ENCODE data around the gene TLX3.
"Not testable (repeated sequence)": the region's sequence is repeated elsewhere in the genome, so short reads cannot be mapped to it uniquely, and the experiment has no call there.

The TLX3 gene

GRCh38 chr5:171288066-171288465, 21.0 kb upstream of the TLX3 start:
- ATAC-seq (ENCODE audit: low read depth) (no peak), DNase-seq (ENCODE audit: low spot score in 2 of 2) (no peak)
- H3K27ac Mint-ChIP-seq, result no peak overlapping the region
- H3K4me1 Mint-ChIP-seq, result no peaks in the 10 kb centered on the region
- H3K4me3 Mint-ChIP-seq, result no peak overlapping the region
- no peaks in the 10 kb centered on the region for H3K9me3 Mint-ChIP-seq
- no peaks in the 10 kb centered on the region for H3K36me3 Mint-ChIP-seq
- peaks cover 11% of the 10 kb centered on the region for H3K27me3 Mint-ChIP-seq

DNA sequence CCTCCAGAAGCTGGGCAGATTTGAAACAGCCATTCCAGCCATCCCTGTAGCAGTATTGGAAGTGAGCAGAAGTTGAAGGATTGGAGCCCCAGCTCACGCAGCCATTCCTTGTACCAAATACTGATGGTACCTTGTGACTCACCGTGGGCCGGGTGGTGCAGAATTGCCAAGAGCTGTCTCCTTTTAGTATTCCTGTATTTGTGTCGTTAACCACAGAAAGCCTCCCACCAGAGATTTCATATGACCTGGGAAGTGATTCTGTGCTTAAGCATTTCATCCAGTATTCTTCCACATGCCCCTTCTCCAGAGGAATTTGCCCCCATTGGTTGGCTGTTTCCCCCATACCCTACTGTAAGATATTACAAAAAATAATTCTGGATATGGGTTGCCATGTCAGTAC, 17.7 kb upstream of the TLX3 start:
- no peak for DNase-seq (ENCODE audit: low spot score in 2 of 2)
- Mint-ChIP-seq H3K9me3 (no peaks in the 10 kb centered on the region), H3K27ac (no peak overlapping the region), H3K36me3 (no peaks in the 10 kb centered on the region), H3K4me3 (no peak overlapping the region), H3K27me3 (peaks cover 13% of the 10 kb centered on the region), H3K4me1 (no peaks in the 10 kb centered on the region)
- no peak for ATAC-seq (ENCODE audit: low read depth)

- no peak for DNase-seq (ENCODE audit: low spot score in 2 of 2)
- no peak overlapping the region for H3K27ac Mint-ChIP-seq
- H3K4me1 Mint-ChIP-seq, result no peaks in the 10 kb centered on the region
- H3K27me3 Mint-ChIP-seq, result peaks cover 7% of the 10 kb centered on the region
- H3K4me3 Mint-ChIP-seq, result no peak overlapping the region
- no peaks in the 10 kb centered on the region for H3K36me3 Mint-ChIP-seq
- no peaks in the 10 kb centered on the region for H3K9me3 Mint-ChIP-seq
- no peak for ATAC-seq (ENCODE audit: low read depth)
Observed at GRCh38 chr5:171295299-171295698, 13.7 kb upstream of the TLX3 start.

DNA sequence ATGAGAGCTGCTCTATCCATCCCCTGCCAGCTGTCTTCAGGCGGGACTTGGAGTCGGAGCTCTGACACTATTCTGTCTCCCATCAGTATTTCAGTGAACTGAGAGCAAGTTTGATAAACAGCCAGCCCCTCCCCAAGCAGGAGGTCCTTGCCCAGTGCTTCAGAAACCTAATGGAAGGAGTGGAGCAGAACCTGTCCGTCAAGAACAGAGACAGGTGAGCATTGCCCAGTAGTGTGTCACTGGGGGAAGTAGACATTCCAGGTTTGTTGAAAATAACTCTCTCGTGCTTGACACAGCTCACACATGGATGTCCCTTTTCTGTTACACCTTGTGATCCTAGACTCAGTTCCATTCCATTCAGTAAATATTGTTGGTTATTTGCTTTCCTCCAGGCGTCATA, 13.2 kb upstream of the TLX3 start:
- H3K27ac Mint-ChIP-seq, result no peak overlapping the region
- H3K27me3 Mint-ChIP-seq, result peaks cover 9% of the 10 kb centered on the region
- H3K4me1 Mint-ChIP-seq, result no peaks in the 10 kb centered on the region
- no peaks in the 10 kb centered on the region for H3K36me3 Mint-ChIP-seq
- ATAC-seq (ENCODE audit: low read depth) (no peak), DNase-seq (ENCODE audit: low spot score in 2 of 2) (no peak)
- no peak overlapping the region for H3K4me3 Mint-ChIP-seq
- H3K9me3 Mint-ChIP-seq, result no peaks in the 10 kb centered on the region

GRCh38 chr5:171297941-171298340, 11.1 kb upstream of the TLX3 start:
- not testable (repeated sequence) for H3K4me3 Mint-ChIP-seq; H3K27ac Mint-ChIP-seq; H3K9me3 Mint-ChIP-seq; H3K36me3 Mint-ChIP-seq; H3K4me1 Mint-ChIP-seq; ATAC-seq (ENCODE audit: low read depth); DNase-seq (ENCODE audit: low spot score in 2 of 2)
- peaks cover 19% of the 10 kb centered on the region for H3K27me3 Mint-ChIP-seq

- ATAC-seq (ENCODE audit: low read depth) (no peak), DNase-seq (ENCODE audit: low spot score in 2 of 2) (no peak)
- Mint-ChIP-seq H3K27me3 (peaks cover 16% of the 10 kb centered on the region), H3K27ac (no peak overlapping the region), H3K4me3 (no peak overlapping the region), H3K4me1 (no peaks in the 10 kb centered on the region), H3K9me3 (no peaks in the 10 kb centered on the region), H3K36me3 (no peaks in the 10 kb centered on the region)
Observed at GRCh38 chr5:171299228-171299627, 9.8 kb upstream of the TLX3 start.

DNA sequence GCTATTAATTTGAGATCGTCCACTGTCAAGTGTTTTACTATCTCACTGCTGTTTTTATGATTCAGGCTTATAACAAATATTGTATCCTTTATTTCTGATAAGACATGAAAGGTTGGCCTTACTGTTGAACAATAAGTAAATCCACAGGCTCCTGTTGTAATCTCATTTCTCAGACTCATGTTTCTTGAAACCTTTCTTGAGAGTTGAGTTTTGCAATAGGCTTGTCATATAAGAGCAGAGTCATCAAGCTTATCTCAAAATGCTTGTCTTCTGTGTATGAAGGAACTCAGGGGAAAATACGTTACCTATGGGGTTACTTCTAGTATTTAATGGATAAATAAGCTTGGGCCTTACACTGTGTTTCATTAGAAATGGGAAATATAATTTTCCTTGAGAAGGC, 9.2 kb upstream of the TLX3 start:
- no peaks in the 10 kb centered on the region for H3K36me3 Mint-ChIP-seq
- peaks cover 17% of the 10 kb centered on the region for H3K27me3 Mint-ChIP-seq
- no peaks in the 10 kb centered on the region for H3K9me3 Mint-ChIP-seq

GRCh38 chr5:171300358-171300757, 8.7 kb upstream of the TLX3 start:
- H3K4me1 Mint-ChIP-seq, result no peaks in the 10 kb centered on the region
- no peaks in the 10 kb centered on the region for H3K36me3 Mint-ChIP-seq
- H3K9me3 Mint-ChIP-seq, result no peaks in the 10 kb centered on the region
- H3K4me3 Mint-ChIP-seq, result no peak overlapping the region
- no peak overlapping the region for H3K27ac Mint-ChIP-seq
- H3K27me3 Mint-ChIP-seq, result peaks cover 17% of the 10 kb centered on the region
- no peak for DNase-seq (ENCODE audit: low spot score in 2 of 2)
- no peak for ATAC-seq (ENCODE audit: low read depth)

More for the DNA sequence above, 9.2 kb upstream of the TLX3 start:
- Mint-ChIP-seq H3K4me1 (no peaks in the 10 kb centered on the region), H3K4me3 (no peak overlapping the region), H3K27ac (no peak overlapping the region)
- DNase-seq (ENCODE audit: low spot score in 2 of 2), result no peak
- ATAC-seq (ENCODE audit: low read depth), result no peak

GRCh38 chr5:171306166-171306565, 2.9 kb upstream of the TLX3 start:
- Mint-ChIP-seq H3K4me3 (no peak overlapping the region), H3K27me3 (peaks cover 29% of the 10 kb centered on the region), H3K9me3 (no peaks in the 10 kb centered on the region), H3K27ac (no peak overlapping the region), H3K4me1 (peaks cover 5% of the 10 kb centered on the region), H3K36me3 (peaks cover 4% of the 10 kb centered on the region)
- no peak for DNase-seq (ENCODE audit: low spot score in 2 of 2)
- ATAC-seq (ENCODE audit: low read depth), result no peak

DNA sequence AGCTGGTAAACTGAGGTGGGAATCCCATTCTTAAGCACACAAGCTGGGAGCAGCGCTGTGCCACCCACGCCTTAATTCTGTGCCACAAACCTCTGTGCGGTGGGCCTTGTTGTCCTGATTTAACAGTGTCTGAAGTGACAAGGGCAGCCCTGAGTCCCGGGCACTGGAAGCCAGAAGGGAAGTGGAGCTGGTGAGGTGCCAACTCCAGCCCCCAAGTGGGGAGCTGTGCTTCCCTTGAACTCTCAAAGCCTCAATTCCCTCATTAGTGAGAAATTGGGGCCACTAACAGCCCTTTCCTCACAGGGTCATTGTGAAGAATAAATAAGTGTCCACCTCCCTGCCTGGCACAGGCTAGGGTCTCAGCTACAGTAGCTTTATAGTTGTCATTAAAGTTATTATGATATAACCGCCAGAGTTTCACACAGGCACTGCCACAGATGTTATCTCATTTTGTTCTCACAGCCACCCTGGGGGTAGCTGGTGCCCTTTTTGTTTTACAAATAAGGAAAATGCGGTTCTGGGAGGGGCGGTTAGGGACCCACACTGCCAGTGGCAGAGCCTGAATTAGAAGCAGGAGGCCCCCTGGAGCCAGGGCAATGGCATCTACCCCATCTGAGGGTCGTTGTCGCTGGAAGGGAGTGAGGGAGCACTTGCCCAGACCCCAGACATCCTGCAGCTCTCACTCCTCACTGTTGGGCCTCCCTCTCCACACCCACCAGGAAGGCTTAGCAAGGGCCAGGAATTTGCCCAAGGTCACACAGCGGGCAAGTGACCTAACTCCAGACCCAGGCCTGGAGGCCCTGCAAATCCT, 2.1 kb upstream of the TLX3 start:
- no peak overlapping the region for H3K27ac Mint-ChIP-seq
- DNase-seq (ENCODE audit: low spot score in 2 of 2) (no peak), ATAC-seq (ENCODE audit: low read depth) (no peak)
- H3K4me3 Mint-ChIP-seq, result no peak overlapping the region
- peaks cover 26% of the 10 kb centered on the region for H3K27me3 Mint-ChIP-seq
- peaks cover 4% of the 10 kb centered on the region for H3K36me3 Mint-ChIP-seq
- H3K9me3 Mint-ChIP-seq, result no peaks in the 10 kb centered on the region
- H3K4me1 Mint-ChIP-seq, result peaks cover 5% of the 10 kb centered on the region

DNA sequence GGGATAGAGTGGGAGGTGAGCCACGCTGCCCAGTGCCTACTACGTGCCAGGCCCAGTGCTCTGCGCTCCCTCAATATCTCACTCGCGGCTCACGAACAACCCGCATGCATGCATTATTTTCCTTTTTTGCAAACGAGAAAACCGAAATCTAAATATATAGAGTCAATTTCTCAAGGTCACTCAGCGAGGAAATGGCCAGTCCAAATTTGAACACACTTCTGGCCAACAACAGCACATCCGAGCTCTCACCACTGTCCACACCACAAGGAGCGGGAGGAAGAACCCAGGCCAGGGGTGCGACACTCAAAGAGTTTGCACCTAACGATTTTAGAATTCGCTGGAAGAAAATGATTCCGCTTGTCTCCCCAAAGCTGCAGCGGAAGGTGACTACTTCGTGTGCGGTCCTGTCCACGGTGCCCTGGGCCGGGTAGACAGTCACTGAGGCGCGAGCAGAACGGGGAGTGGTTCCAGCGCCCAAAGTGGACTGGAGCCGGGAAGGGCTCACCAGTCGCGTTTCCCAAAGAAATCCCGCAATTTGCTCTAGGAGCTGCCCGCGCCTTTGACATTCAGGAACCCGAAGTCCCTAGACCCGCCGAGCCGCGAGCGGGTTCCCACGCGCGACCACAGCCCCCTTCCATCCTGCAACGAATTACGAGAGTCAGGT, 1.1 kb upstream of the TLX3 start:
- Mint-ChIP-seq H3K27ac (no peak overlapping the region), H3K4me3 (no peak overlapping the region)

DNA sequence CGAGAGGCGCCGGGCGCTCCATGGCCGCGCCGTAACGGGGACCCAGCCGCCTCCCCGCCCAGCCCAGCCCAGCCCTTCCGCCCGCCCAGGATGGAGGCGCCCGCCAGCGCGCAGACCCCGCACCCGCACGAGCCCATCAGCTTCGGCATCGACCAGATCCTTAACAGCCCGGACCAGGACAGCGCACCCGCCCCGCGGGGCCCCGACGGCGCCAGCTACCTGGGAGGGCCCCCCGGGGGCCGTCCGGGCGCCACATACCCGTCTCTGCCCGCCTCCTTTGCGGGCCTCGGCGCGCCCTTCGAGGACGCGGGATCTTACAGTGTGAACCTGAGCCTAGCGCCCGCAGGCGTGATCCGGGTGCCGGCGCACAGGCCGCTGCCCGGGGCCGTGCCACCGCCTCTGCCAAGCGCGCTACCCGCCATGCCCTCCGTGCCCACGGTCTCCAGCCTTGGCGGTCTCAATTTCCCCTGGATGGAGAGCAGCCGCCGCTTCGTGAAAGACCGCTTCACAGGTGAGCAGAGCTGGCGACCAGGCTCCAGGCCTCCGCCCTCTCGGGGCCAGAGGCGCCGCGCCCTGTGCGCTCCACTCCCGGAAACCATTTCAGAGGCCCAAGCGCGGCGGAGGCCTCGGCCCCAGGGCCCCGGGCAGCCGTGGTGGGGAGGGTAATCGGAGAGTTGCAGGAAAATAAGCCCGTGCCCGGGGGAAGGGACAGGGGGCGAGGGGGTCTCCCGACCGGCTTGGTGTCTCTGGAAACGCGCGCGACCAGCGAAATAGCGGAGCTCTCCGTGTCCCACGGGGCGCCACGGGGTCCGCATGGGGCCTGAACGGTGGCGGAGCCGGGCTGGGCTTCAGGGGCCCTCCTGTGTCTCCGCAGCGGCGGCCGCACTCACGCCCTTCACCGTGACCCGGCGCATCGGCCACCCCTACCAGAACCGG, 496 bp downstream of the TLX3 start:
- H3K27ac Mint-ChIP-seq, result no peak overlapping the region
- H3K4me1 Mint-ChIP-seq, result peaks cover 11% of the 10 kb centered on the region
- H3K4me3 Mint-ChIP-seq, result no peak overlapping the region
- H3K9me3 Mint-ChIP-seq, result peaks cover 3% of the 10 kb centered on the region
- DNase-seq (ENCODE audit: low spot score in 2 of 2) (no peak), ATAC-seq (ENCODE audit: low read depth) (no peak)
- H3K27me3 Mint-ChIP-seq, result peaks cover 23% of the 10 kb centered on the region
- H3K36me3 Mint-ChIP-seq, result peaks cover 4% of the 10 kb centered on the region

More for the DNA sequence above, 1.1 kb upstream of the TLX3 start:
- Mint-ChIP-seq H3K27me3 (peaks cover 23% of the 10 kb centered on the region), H3K9me3 (peaks cover 1% of the 10 kb centered on the region), H3K36me3 (peaks cover 4% of the 10 kb centered on the region), H3K4me1 (peaks cover 8% of the 10 kb centered on the region)
- no peak for ATAC-seq (ENCODE audit: low read depth)
- DNase-seq (ENCODE audit: low spot score in 2 of 2), result no peak

- Mint-ChIP-seq H3K27ac (peak overlapping the region; percentile 72), H3K4me1 (peaks cover 11% of the 10 kb centered on the region), H3K4me3 (no peak overlapping the region), H3K36me3 (peaks cover 4% of the 10 kb centered on the region), H3K9me3 (peaks cover 3% of the 10 kb centered on the region), H3K27me3 (peaks cover 25% of the 10 kb centered on the region)
- ATAC-seq (ENCODE audit: low read depth), result no peak
- no peak for DNase-seq (ENCODE audit: low spot score in 2 of 2)
Observed at GRCh38 chr5:171310212-171310818, 1.3 kb downstream of the TLX3 start.

All from memory B cell (primary cell).